Endothelial cell of umbilical vein (primary cell): ENCODE measurements around the gene SORCS2. TPM values are rescaled to one million over a fixed set of nuclear protein-coding genes. Genes with fewer than 3 reads are reported as not detected.

Experiments used
- BruUV-seq: library from RNA; stranded (reverse); fragments of 400-500 nt; replicated peaks from 2 replicates; lab custom pipeline; 2021; lab: Mats Ljungman, UMichigan
- CTCF ChIA-PET: fragments of 300-600, 350-600 bp; sonication (Branson Sonifier 250); formaldehyde crosslinking; loops from one replicate; lab custom pipeline; 2021; ENCODE audit warnings: antibody characterized with exemption, inconsistent platforms; lab: Charles Lee
- POLR2A ChIA-PET: fragments of 300-600, 350-600 bp; sonication (Branson Sonifier 250); formaldehyde crosslinking; loops from one replicate; lab custom pipeline; 2021; ENCODE audit warnings: antibody characterized with exemption, inconsistent platforms; lab: Charles Lee
- DNase-seq: peaks from one replicate; pipeline ENCODE4 v3.0.0-alpha.2; 2011; ENCODE audit warnings: low read depth, low spot score
- FAIRE-seq: peaks from 2 replicates; lab custom pipeline; 2011; peaks lifted over from hg19 to GRCh38; lab: Jason Lieb, UNC
- H2AFZ ChIP-seq: 2 replicates; pipeline ENCODE4 v1.6.0; 2012; ENCODE audit warnings: low read depth, low read length, control low read depth, inconsistent platforms
- H3K27ac ChIP-seq: 2 replicates; pipeline ENCODE4 v1.5.1; 2011; ENCODE audit warnings: low read depth, mild to moderate bottlenecking, control low read depth, low read length, moderate library complexity; ENCODE audit not compliant: insufficient read depth
- H3K27me3 ChIP-seq, 2 experiments: 2 replicates each; pipeline versions ENCODE4 v1.6.0 to v1.6.1; 2011; ENCODE audit warnings: low read length in 2 of 2, mixed read lengths in 1 of 2; ENCODE audit not compliant: control insufficient read depth in 2 of 2, insufficient read depth in 2 of 2
- H3K36me3 ChIP-seq, 2 experiments: 2 replicates in 1 of 2; 3 replicates in 1 of 2; pipeline ENCODE4 v1.5.1; 2011; ENCODE audit warnings: low read length in 2 of 2, mild to moderate bottlenecking in 1 of 2, moderate library complexity in 1 of 2; ENCODE audit not compliant: control insufficient read depth in 2 of 2, insufficient read depth in 2 of 2; ENCODE audit errors: extremely low read depth in 1 of 2
- H3K4me1 ChIP-seq: 3 replicates; pipeline ENCODE4 v1.5.1; 2011; ENCODE audit warnings: mild to moderate bottlenecking, low read length; ENCODE audit not compliant: control insufficient read depth, insufficient read depth; ENCODE audit errors: extremely low read depth
- H3K4me2 ChIP-seq: 2 replicates; pipeline ENCODE4 v1.6.1; 2011; ENCODE audit warnings: low read length, control low read depth, mixed read lengths; ENCODE audit not compliant: insufficient read depth
- H3K4me3 ChIP-seq, 3 experiments: fragments of 200-600 bp in 1 of 3; sonication (generic), shearing (Covaris generic) in 1 of 3; replicated peaks in 1 of 3; 2 replicates each; pipeline ENCODE4 v1.5.1; 2011 to 2016; ENCODE audit warnings: control low read depth in 3 of 3, low read length in 3 of 3, mild to moderate bottlenecking in 2 of 3, inconsistent platforms in 1 of 3, low read depth in 1 of 3, moderate library complexity in 1 of 3; ENCODE audit not compliant: insufficient read depth in 1 of 3
- H3K79me2 ChIP-seq: 2 replicates; pipeline ENCODE4 v1.6.0; 2012; ENCODE audit warnings: low read length, inconsistent platforms; ENCODE audit not compliant: control insufficient read depth, insufficient read depth
- H3K9ac ChIP-seq: replicated peaks from 2 replicates; pipeline ENCODE3; 2011; ENCODE audit warnings: low read length, control low read depth; ENCODE audit not compliant: insufficient read depth; ENCODE audit errors: extremely low read depth
- H3K9me1 ChIP-seq: replicated peaks from 3 replicates; pipeline ENCODE4 v1.6.0; 2011; ENCODE audit warnings: mild to moderate bottlenecking, low read length; ENCODE audit not compliant: control insufficient read depth, insufficient read depth; ENCODE audit errors: extremely low read depth
- H3K9me3 ChIP-seq: replicated peaks from 2 replicates; pipeline ENCODE4 v1.5.1; 2012; ENCODE audit warnings: low read length, inconsistent platforms; ENCODE audit not compliant: control insufficient read depth, insufficient read depth
- H4K20me1 ChIP-seq: replicated peaks from 2 replicates; pipeline ENCODE3; 2011; ENCODE audit warnings: mild to moderate bottlenecking, low read length; ENCODE audit not compliant: control insufficient read depth, insufficient read depth; ENCODE audit errors: extremely low read depth
- CTCF ChIP-seq, 2 donors: IDR thresholded peaks; 1 replicate in 1 of 2; 2 replicates in 1 of 2; pipeline ENCODE4 v1.5.1; 2011; ENCODE audit warnings: low read length in 2 of 2, mild to moderate bottlenecking in 2 of 2, moderate library complexity in 2 of 2, control low read depth in 1 of 2, inconsistent platforms in 1 of 2, low read depth in 1 of 2; ENCODE audit not compliant: insufficient read depth in 1 of 2; ENCODE audit errors: extremely low read depth in 1 of 2
- EZH2 ChIP-seq: IDR thresholded peaks from 2 replicates; pipeline ENCODE4 v1.6.1; 2012; ENCODE audit warnings: borderline replicate concordance, low read depth, mild to moderate bottlenecking, moderate library complexity, low read length, inconsistent platforms; ENCODE audit not compliant: severe bottlenecking
- FOS ChIP-seq: IDR thresholded peaks from 2 replicates; pipeline ENCODE4 v1.6.1; 2011; ENCODE audit warnings: mild to moderate bottlenecking, low read length, moderate library complexity, borderline replicate concordance; ENCODE audit not compliant: insufficient read depth
- GATA2 ChIP-seq: IDR thresholded peaks from 2 replicates; pipeline ENCODE4 v1.7.0; 2011; ENCODE audit warnings: low read depth, mild to moderate bottlenecking, moderate library complexity, mixed read lengths, low read length; ENCODE audit not compliant: insufficient read length, insufficient read depth
- JUN ChIP-seq: IDR thresholded peaks from 2 replicates; pipeline ENCODE4 v1.6.1; 2011; ENCODE audit warnings: borderline replicate concordance, low read depth; ENCODE audit not compliant: insufficient read length, insufficient read depth
- MYC ChIP-seq: IDR thresholded peaks from one replicate; pipeline ENCODE4 v1.6.1; 2011; ENCODE audit warnings: mild to moderate bottlenecking, low read depth, low read length
- POLR2A ChIP-seq: IDR thresholded peaks from 2 replicates; pipeline ENCODE4 v1.6.1; 2012; ENCODE audit warnings: low read depth, mild to moderate bottlenecking, control low read depth, low read length
- POLR2AphosphoS5 ChIP-seq: IDR thresholded peaks from 2 replicates; pipeline ENCODE4 v1.6.1; 2012; ENCODE audit warnings: low read depth, mild to moderate bottlenecking, control low read depth, low read length, moderate library complexity; ENCODE audit not compliant: insufficient read depth
- dilution Hi-C: fragments of 300-500 bp; cut with MboI; formaldehyde crosslinking; loops from one replicate; pipeline ENCODE4 v1.15.0; 2019; ENCODE audit warnings: low sequenced_read_pairs; ENCODE audit not compliant: extremely low pct_ligation_motif_present
- intact Hi-C: fragments of 100-400 bp; cut with micrococcal nuclease; formaldehyde crosslinking; loops from one replicate; pipeline ENCODE4 v1.10.0; 2022
- polyA plus RNA-seq, 4 experiments: library from polyadenylated mRNA; depleted of rRNA in 3 of 4; stranded (reverse) in 3 of 4; unstranded in 1 of 4; fragments of >200 nt; gene quantifications; 2 replicates each; pipeline versions ENCODE4 v1.2.1 to v1.2.3, GENCODE V29; 2011 to 2012; ENCODE audit warnings: missing spikeins in 1 of 4
- total RNA-seq: library from RNA; stranded (reverse); gene quantifications from 2 replicates; pipeline ENCODE4 v1.2.3, GENCODE V29; 2021
- TF ChIP-seq, protein P1 (sequence below): IDR thresholded peaks from 2 replicates; pipeline ENCODE4 v1.6.1; 2011; ENCODE audit not compliant: insufficient read depth, insufficient read length

The SORCS2 gene
- total and polyA plus RNA-seq, 2 donors (not counting 3 experiments of a cell fraction or from before 2014, with no cell fraction given): not detected

- H3K36me3 ChIP-seq: no peaks in the 10 kb centered on the region
- H2AFZ ChIP-seq: no peak overlapping the region
- no peaks in the 10 kb centered on the region for H3K4me1 ChIP-seq
- no peak overlapping the region for H3K9ac ChIP-seq
- H3K27ac ChIP-seq: no peak overlapping the region
- BruUV-seq: no TSS peak
- no peak overlapping the region for H3K4me3 ChIP-seq
- H3K79me2 ChIP-seq: no peaks in the 10 kb centered on the region
- dilution Hi-C loops (no loop called here), intact Hi-C loops (no loop called here)
- no peaks in the 10 kb centered on the region for H4K20me1 ChIP-seq
- H3K9me1 ChIP-seq: no peaks in the 10 kb centered on the region
- no peaks in the 10 kb centered on the region for H3K9me3 ChIP-seq
- POLR2A ChIA-PET: no interaction called here
- DNase-seq: no peak
- FAIRE-seq: no peak
- TF ChIP-seq CTCF (IDR thresholded peaks at IDR 0.05; ENCODE audit: extremely low read depth in 1 of 2, insufficient read depth in 1 of 2, low read depth in 1 of 2, low read length in 2 of 2): no peak
- TF ChIP-seq POLR2AphosphoS5: no peak
- TF ChIP-seq GATA2: no peak
- no peak for TF ChIP-seq POLR2A
- TF ChIP-seq EZH2: no peak
- no peak for TF ChIP-seq MYC
- TF ChIP-seq, protein P1, sequence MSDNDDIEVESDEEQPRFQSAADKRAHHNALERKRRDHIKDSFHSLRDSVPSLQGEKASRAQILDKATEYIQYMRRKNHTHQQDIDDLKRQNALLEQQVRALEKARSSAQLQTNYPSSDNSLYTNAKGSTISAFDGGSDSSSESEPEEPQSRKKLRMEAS: no peak
- TF ChIP-seq FOS: no peak
- no peak for TF ChIP-seq JUN
- no peaks in the 10 kb centered on the region for H3K27me3 ChIP-seq
- no peak overlapping the region for H3K4me2 ChIP-seq
- CTCF ChIA-PET: no interaction called here
Measured at GRCh38 chr4:7531640-7531994, 339.3 kb downstream of the SORCS2 start.
